SK-N-MC (cell line): ENCODE measurements around the gene ARIH1.
"Not testable (repeated sequence)": the region's sequence is repeated elsewhere in the genome, so short reads cannot be mapped to it uniquely, and the experiment has no call there.

Experiments
- EZH2 ChIP-seq: fragments of 200-600 bp; sonication (generic); IDR thresholded peaks from one replicate; pipeline ENCODE4 v1.6.1; 2017; ENCODE audit warnings: antibody characterized with exemption
- FOXP2 ChIP-seq: optimal IDR thresholded peaks from 2 replicates; pipeline ENCODE3; 2011; ENCODE audit warnings: mild to moderate bottlenecking, moderate library complexity; ENCODE audit not compliant: insufficient read depth; ENCODE audit errors: extremely low read length, control extremely low read depth
- POLR2AphosphoS5 ChIP-seq: IDR thresholded peaks from 2 replicates; pipeline ENCODE4 v1.6.1; 2012; ENCODE audit warnings: mild to moderate bottlenecking, low read depth, low read length, borderline replicate concordance

DNA sequence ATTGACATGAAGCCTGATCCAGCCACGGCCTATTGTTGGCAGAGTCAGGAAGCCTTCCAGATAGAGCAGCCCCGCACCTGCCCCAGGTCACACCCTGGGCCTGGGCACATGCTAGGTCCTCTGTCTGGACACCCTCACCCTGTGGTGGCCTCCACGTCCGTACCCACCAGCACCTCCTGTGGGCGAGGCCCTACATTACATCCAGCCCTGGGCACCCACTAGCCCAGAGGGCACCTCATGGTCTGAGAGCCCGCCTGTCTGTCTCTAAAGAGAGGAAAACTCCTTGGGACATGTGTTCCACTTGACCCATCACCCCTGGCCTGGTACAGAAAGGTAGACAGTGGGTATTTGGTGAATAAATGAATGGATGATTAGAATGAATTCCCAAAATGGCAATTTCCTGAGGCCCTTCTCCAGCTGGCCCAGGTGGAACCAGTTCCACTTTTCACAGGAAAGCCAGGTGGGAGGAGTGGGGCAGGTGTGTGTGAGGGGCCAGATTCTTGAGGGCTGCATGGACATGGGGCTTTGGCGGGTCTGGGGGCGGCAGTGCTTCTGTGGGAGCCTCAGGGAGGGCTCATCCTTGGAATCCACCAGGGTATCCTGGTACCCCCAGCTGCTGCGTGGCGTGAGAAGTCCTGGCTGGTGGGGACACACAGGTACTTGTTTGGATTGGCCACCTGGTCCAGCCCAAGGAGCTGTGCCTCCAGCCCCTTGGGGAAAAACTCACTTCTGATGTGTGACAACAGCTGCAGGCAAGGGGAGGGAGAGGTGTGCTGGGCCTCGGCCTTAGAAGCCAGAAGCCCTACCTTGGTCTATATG is 154.3 kb downstream of the ARIH1 start:
- TF ChIP-seq EZH2, POLR2AphosphoS5, FOXP2: not testable (repeated sequence)
